Stimulated activated memory B cell treated with anti-CD40 and anti-IgM and Interleukin-4, amounts not matched to agents 10 μg/mL and 1 μg/mL and 100 μg/mL, for 72 hours (primary cell): ENCODE results near the gene MUC5B.
A peak's percentile ranks its signal among the peaks of the same experiment; 100 is the strongest.
"Not testable (repeated sequence)": the region's sequence is repeated elsewhere in the genome, so short reads cannot be mapped to it uniquely, and the experiment has no call there.

ENCODE experiments used
- ATAC-seq: fragments of 150-1000 bp; cut with Tn5 transposase; 2 replicates; pipeline ENCODE4 v1.10.0; 2021
- H3K27ac Mint-ChIP-seq: one replicate; pipeline ENCODE4 v1.8.0; 2022; ENCODE audit warnings: mild to moderate bottlenecking, mixed read lengths
- H3K27me3 Mint-ChIP-seq: one replicate; pipeline ENCODE4 v1.8.0; 2022; ENCODE audit warnings: mixed read lengths
- H3K36me3 Mint-ChIP-seq: one replicate; pipeline ENCODE4 v1.8.0; 2022; ENCODE audit warnings: mixed read lengths
- H3K4me1 Mint-ChIP-seq: one replicate; pipeline ENCODE4 v1.8.0; 2022; ENCODE audit warnings: mixed read lengths
- H3K4me3 Mint-ChIP-seq: one replicate; pipeline ENCODE4 v1.8.0; 2022; ENCODE audit warnings: mild to moderate bottlenecking, moderate library complexity, mixed read lengths
- H3K9me3 Mint-ChIP-seq: one replicate; pipeline ENCODE4 v1.8.0; 2022; ENCODE audit warnings: mixed read lengths

Gene MUC5B

DNA sequence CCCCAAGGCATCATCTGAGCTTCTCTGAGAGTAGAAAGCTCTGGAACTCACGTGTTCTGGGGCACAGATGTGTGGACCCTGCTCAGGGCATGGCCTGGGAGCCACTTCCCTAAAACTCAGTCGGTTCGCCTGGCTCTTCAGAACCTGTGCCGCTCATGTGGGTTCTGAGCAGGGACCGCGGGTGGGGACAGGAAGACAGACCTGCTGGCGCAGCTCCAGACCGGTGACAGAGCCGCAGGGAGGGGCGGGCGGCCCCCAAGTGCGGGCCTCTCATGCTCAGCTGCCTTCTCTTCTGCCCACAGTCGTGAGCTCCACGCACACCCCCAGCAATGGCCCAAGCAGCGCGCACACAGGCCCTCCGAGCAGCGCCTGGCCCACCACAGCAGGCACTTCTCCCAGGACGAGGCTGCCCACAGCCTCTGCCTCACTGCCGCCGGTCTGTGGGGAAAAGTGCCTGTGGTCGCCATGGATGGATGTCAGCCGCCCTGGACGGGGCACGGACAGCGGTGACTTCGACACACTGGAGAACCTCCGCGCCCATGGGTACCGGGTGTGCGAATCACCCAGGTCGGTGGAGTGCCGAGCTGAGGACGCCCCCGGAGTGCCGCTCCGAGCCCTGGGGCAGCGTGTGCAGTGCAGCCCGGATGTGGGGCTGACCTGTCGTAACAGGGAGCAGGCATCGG, 40.9 kb upstream of the MUC5B start:
- H3K4me1 Mint-ChIP-seq = no peaks in the 10 kb centered on the region
- no peaks in the 10 kb centered on the region for H3K36me3 Mint-ChIP-seq
- ATAC-seq = no peak
- H3K27me3 Mint-ChIP-seq = peaks cover 12% of the 10 kb centered on the region
- no peaks in the 10 kb centered on the region for H3K9me3 Mint-ChIP-seq
- no peak overlapping the region for H3K4me3 Mint-ChIP-seq
- no peak overlapping the region for H3K27ac Mint-ChIP-seq

DNA sequence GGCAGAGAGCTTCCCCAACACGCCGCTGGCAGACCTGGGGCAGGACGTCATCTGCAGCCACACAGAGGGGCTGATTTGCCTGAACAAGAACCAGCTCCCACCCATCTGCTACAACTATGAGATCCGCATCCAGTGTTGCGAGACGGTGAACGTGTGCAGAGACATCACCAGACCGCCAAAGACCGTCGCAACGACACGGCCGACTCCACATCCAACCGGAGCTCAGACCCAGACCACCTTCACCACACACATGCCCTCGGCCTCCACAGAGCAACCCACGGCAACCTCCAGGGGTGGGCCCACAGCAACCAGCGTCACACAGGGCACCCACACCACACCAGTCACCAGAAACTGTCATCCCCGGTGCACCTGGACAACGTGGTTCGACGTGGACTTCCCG, 38.7 kb upstream of the MUC5B start:
- not testable (repeated sequence) for H3K27ac Mint-ChIP-seq

DNA sequence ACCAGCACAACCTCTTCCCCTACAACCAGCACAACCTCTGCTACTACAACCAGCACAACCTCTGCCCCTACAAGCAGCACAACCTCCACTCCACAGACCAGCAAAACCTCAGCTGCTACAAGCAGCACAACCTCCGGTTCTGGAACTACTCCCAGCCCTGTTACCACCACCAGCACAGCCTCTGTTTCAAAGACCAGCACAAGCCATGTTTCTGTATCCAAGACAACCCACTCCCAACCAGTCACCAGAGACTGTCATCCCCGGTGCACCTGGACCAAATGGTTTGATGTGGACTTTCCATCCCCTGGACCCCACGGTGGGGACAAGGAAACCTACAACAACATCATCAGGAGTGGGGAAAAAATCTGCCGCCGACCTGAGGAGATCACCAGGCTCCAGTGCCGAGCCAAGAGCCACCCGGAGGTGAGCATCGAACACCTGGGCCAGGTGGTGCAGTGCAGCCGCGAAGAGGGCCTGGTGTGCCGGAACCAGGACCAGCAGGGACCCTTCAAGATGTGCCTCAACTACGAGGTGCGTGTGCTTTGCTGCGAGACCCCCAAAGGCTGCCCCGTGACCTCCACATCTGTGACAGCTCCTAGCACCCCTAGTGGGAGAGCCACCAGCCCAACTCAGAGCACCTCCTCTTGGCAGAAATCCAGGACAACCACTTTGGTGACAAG, 34.3 kb upstream of the MUC5B start:
- not testable (repeated sequence) for H3K27me3 Mint-ChIP-seq, ATAC-seq, H3K4me1 Mint-ChIP-seq, H3K9me3 Mint-ChIP-seq, H3K27ac Mint-ChIP-seq, H3K36me3 Mint-ChIP-seq, H3K4me3 Mint-ChIP-seq

More for the DNA sequence above, 38.7 kb upstream of the MUC5B start:
- not testable (repeated sequence) for H3K9me3 Mint-ChIP-seq, ATAC-seq, H3K4me3 Mint-ChIP-seq, H3K4me1 Mint-ChIP-seq, H3K36me3 Mint-ChIP-seq, H3K27me3 Mint-ChIP-seq

DNA sequence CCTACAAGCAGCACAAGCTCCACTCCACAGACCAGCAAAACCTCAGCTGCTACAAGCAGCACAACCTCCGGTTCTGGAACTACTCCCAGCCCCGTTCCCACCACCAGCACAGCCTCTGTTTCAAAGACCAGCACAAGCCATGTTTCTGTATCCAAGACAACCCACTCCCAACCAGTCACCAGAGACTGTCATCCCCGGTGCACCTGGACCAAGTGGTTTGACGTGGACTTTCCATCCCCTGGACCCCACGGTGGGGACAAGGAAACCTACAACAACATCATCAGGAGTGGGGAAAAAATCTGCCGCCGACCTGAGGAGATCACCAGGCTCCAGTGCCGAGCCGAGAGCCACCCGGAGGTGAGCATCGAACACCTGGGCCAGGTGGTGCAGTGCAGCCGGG, 33.0 kb upstream of the MUC5B start:
- H3K4me1 Mint-ChIP-seq, H3K27me3 Mint-ChIP-seq, H3K9me3 Mint-ChIP-seq, H3K27ac Mint-ChIP-seq, H3K4me3 Mint-ChIP-seq, ATAC-seq, H3K36me3 Mint-ChIP-seq: not testable (repeated sequence)

DNA sequence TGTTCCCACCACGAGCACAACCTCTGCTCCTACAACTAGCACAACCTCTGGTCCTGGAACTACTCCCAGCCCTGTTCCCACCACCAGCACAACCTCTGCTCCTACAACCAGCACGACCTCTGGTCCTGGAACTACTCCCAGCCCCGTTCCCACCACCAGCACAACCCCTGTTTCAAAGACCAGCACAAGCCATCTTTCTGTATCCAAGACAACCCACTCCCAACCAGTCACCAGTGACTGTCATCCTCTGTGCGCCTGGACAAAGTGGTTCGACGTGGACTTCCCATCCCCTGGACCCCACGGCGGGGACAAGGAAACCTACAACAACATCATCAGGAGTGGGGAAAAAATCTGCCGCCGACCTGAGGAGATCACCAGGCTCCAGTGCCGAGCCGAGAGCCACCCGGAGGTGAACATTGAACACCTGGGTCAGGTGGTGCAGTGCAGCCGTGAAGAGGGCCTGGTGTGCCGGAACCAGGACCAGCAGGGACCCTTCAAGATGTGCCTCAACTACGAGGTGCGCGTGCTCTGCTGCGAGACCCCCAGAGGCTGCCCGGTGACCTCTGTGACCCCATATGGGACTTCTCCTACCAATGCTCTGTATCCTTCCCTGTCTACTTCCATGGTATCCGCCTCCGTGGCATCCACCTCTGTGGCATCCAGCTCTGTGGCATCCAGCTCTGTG, 30.9 kb upstream of the MUC5B start:
- not testable (repeated sequence) for H3K36me3 Mint-ChIP-seq, H3K4me3 Mint-ChIP-seq, H3K27ac Mint-ChIP-seq, ATAC-seq, H3K4me1 Mint-ChIP-seq, H3K9me3 Mint-ChIP-seq, H3K27me3 Mint-ChIP-seq

DNA sequence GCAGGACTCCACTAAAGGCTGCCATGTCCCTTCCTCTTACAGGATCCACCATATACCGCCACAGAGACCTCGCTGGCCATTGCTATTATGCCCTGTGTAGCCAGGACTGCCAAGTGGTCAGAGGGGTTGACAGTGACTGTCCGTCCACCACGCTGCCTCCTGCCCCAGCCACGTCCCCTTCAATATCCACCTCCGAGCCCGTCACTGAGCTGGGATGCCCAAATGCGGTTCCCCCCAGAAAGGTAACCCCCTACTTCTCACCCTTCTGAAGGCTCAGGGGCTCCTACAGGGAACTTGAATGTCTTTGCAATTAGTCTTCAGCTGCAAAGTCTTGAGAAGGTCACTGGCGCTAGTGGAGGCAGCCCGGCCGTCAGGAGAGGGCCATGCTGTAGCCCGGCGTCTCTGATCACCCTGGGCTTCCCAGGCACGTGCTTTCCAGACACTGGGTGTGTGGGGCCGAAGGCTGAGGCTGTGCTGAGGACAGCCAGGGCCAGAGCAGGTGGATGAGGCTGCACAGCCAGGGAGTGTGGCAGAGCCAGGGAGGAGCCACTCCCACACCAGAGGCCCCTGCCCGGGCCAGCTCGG, 30.0 kb upstream of the MUC5B start:
- Mint-ChIP-seq H3K27me3 (peaks cover 11% of the 10 kb centered on the region), H3K4me3 (no peak overlapping the region), H3K36me3 (no peaks in the 10 kb centered on the region), H3K4me1 (no peaks in the 10 kb centered on the region), H3K27ac (no peak overlapping the region), H3K9me3 (no peaks in the 10 kb centered on the region)
- ATAC-seq = no peak

DNA sequence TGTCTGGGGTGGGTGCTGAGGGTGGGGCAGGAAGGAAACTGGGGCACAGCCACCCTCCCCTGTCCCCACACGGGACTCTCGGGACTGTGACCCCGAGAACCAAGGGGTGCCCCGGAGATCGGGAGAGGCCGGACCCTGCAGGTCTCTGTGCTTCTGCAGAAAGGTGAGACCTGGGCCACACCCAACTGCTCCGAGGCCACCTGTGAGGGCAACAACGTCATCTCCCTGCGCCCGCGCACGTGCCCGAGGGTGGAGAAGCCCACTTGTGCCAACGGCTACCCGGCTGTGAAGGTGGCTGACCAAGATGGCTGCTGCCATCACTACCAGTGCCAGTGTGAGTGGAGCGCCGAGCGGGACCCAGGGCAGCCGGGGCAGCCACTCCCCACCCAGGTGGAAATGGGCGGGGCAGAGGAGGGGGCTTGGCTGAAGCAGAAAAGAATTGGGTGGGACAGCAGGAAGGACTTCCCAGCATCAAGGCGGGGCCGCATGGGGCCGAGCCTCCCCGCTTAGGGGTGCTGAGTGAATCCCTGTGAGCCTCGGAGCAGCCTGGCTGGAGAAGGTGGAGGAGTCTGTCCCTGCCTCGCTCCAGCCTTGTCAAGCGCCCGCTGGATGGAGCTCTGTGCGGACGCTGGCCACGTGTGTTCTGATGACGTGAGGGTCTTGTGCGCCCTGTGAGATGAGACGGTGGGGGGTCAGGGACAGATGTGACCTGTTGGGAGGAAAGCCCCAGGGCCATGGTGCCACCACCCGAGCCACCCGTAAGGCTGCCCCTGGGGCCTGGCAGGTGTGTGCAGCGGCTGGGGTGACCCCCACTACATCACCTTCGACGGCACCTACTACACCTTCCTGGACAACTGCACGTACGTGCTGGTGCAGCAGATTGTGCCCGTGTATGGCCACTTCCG, 29.3 kb upstream of the MUC5B start:
- Mint-ChIP-seq H3K4me1 (no peaks in the 10 kb centered on the region), H3K27ac (no peak overlapping the region), H3K27me3 (peaks cover 11% of the 10 kb centered on the region), H3K36me3 (no peaks in the 10 kb centered on the region), H3K9me3 (no peaks in the 10 kb centered on the region), H3K4me3 (no peak overlapping the region)
- ATAC-seq = no peak

DNA sequence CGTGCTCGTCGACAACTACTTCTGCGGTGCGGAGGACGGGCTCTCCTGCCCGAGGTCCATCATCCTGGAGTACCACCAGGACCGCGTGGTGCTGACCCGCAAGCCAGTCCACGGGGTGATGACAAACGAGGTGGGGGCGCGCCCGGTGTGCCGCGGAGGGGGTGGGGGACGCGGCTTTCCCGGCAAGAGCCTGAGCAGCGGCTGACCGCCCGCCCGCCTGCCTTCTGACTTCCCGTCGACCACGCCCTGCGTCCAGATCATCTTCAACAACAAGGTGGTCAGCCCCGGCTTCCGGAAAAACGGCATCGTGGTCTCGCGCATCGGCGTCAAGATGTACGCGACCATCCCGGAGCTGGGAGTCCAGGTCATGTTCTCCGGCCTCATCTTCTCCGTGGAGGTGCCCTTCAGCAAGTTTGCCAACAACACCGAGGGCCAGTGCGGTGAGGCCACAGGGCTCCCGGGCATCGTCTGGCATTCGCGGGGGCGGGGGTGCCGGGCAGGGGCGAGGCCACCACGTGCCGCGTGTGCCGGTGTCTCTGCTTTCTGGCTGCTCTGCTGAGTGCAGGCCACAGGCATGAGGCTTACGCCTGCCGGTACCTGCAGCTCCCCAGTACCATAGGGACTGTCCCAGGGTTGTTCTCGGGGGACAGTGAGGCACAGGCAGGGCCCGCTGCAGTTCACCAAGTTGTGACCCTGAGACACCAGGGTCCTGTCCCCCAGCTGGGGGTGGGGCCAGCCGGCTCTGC, 28.5 kb upstream of the MUC5B start:
- Mint-ChIP-seq H3K27me3 (peaks cover 11% of the 10 kb centered on the region), H3K36me3 (no peaks in the 10 kb centered on the region)

DNA sequence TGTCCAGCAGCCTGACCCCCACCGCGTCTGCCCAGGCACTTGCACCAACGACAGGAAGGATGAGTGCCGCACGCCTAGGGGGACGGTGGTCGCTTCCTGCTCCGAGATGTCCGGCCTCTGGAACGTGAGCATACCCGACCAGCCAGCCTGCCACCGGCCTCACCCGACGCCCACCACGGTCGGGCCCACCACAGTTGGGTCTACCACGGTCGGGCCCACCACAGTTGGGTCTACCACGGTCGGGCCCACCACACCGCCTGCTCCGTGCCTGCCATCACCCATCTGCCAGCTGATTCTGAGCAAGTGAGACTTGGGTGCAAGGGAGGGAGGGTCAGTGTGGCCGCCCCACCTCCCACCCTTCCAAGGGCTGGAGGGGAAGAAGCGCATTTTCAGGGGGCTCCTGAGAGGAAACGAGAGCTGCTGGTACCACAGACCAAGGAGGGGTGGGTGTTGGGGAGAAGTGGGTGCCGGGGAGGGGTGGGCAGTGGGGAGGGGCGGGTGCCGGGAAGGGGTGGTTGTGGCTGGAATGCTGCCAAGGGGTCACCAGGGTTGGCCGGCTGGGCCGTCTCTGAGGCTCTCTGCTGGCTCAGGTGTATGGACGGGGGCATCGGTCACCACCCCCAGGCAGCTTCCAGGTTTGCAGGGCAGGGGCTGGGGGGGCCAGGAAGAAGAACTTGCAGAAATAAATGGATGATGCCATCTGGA, 27.7 kb upstream of the MUC5B start:
- H3K27ac Mint-ChIP-seq = no peak overlapping the region
- H3K4me3 Mint-ChIP-seq = no peak overlapping the region
- H3K9me3 Mint-ChIP-seq = no peaks in the 10 kb centered on the region
- H3K36me3 Mint-ChIP-seq = no peaks in the 10 kb centered on the region
- H3K4me1 Mint-ChIP-seq = no peaks in the 10 kb centered on the region
- ATAC-seq = peak; percentile 5
- peaks cover 11% of the 10 kb centered on the region for H3K27me3 Mint-ChIP-seq

More for the DNA sequence above, 28.5 kb upstream of the MUC5B start:
- ATAC-seq = peak; percentile 24
- Mint-ChIP-seq H3K4me3 (no peak overlapping the region), H3K4me1 (no peaks in the 10 kb centered on the region), H3K9me3 (no peaks in the 10 kb centered on the region), H3K27ac (no peak overlapping the region)

DNA sequence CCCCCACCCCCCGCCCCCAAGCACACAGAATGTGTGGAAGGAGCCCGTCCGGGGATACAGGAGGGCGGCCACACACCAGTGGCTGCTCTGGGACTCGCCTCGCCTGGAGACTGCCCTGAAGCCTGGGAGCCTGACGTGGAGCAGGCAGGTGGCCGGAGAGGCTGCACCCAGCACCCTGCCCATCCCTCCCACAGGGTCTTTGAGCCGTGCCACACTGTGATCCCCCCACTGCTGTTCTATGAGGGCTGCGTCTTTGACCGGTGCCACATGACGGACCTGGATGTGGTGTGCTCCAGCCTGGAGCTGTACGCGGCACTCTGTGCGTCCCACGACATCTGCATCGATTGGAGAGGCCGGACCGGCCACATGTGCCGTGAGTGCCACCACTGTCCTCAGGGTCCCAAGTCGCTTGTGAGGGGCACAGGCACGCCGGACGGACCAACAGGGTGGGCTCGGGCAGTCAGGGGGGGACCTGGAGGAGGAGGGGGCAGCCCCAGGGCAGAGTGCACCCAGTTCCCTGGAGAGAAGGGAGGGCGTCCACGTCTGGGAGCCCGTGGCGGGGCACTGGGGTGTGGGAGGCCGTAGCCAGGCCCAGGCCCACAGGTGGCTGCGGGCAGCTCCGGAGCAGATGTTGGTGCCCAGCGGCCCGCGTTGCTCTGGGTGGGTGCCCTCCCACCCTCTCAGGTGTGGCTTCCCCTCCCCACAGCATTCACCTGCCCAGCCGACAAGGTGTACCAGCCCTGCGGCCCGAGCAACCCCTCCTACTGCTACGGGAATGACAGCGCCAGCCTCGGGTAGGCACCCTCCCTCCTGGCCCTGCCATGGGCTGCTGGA, 27.0 kb upstream of the MUC5B start:
- Mint-ChIP-seq H3K27me3 (peaks cover 11% of the 10 kb centered on the region), H3K36me3 (no peaks in the 10 kb centered on the region), H3K4me1 (no peaks in the 10 kb centered on the region), H3K9me3 (no peaks in the 10 kb centered on the region), H3K4me3 (no peak overlapping the region), H3K27ac (no peak overlapping the region)
- ATAC-seq = no peak

DNA sequence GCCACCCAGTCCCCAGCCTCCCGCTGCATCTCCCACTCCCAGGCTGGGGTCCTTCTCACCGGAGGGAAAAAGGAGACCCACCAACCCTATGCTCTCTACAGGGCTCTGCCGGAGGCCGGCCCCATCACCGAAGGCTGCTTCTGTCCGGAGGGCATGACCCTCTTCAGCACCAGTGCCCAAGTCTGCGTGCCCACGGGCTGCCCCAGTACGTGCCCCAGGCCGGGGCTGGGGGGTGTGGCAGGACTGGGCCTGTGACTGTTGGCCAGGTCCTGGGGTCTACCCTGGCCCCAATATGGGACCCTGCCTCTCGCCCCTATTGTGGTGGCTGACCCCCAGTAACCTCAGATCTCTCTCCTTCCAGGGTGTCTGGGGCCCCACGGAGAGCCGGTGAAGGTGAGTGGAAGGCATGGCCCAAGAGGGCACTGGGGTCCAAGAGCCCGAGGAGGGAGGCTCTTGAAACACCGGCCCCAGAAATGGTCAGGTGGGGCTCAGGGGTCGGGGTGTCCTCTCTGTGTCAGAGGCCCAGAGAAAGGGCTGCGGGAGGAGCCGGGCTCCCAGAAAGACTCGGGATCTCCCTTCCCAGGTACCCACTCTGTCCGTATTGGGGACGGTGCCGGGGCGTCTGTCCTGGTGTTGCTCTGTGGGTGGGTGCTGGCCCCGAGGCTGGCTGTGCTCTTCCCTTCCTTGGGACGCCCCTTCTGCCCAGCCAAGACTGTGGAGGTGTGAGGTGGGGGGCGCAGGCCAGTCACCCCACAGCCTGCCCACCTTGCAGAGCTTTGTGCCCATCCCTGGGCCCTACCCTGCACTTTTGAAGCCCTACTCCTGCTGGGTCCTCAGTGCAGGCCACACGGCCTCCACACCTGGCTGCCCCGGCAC, 26.1 kb upstream of the MUC5B start:
- H3K4me1 Mint-ChIP-seq = no peaks in the 10 kb centered on the region
- no peaks in the 10 kb centered on the region for H3K9me3 Mint-ChIP-seq
- no peak overlapping the region for H3K4me3 Mint-ChIP-seq
- peaks cover 11% of the 10 kb centered on the region for H3K27me3 Mint-ChIP-seq
- no peak for ATAC-seq
- H3K36me3 Mint-ChIP-seq = no peaks in the 10 kb centered on the region
- no peak overlapping the region for H3K27ac Mint-ChIP-seq

DNA sequence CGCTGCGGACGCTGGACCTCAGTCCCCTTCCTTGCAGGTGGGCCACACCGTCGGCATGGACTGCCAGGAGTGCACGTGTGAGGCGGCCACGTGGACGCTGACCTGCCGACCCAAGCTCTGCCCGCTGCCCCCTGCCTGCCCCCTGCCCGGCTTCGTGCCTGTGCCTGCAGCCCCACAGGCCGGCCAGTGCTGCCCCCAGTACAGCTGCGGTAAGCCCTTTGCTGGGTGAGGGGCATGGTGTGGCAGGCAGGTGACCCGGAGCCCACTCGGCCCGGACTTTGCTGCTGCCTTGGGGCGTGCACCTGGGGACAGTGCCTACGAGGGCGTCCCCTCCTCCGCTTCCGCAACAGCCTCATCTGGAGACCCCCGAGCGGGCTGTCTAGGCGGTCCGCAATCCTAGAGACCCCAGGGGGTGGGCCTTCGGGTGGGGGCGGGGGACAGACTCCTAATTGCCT, 25.4 kb upstream of the MUC5B start:
- no peaks in the 10 kb centered on the region for H3K4me1 Mint-ChIP-seq
- no peaks in the 10 kb centered on the region for H3K36me3 Mint-ChIP-seq
- H3K27me3 Mint-ChIP-seq = peaks cover 11% of the 10 kb centered on the region
- H3K4me3 Mint-ChIP-seq = no peak overlapping the region
- no peaks in the 10 kb centered on the region for H3K9me3 Mint-ChIP-seq
- H3K27ac Mint-ChIP-seq = no peak overlapping the region
- no peak for ATAC-seq
